Ureter (tissue), 1 donor: Measurements from ENCODE around the gene COL26A1. TPM values are rescaled to one million over a fixed set of nuclear protein-coding genes. Genes with fewer than 3 reads are reported as not detected.
"Not testable (repeated sequence)": the region's sequence is repeated elsewhere in the genome, so short reads cannot be mapped to it uniquely, and the experiment has no call there.

ENCODE experiments used
- DNase-seq: peaks from one replicate; pipeline ENCODE4 v3.0.0-alpha.2; 2020; ENCODE audit warnings: low spot score
- total RNA-seq: library from RNA; stranded (reverse); gene quantifications from one replicate; pipeline ENCODE4 v1.2.4, GENCODE V29; 2023
- donor health status: DM: yes; HTN: yes; CAD: no.

Gene COL26A1
- total RNA-seq, 1 donor from 2014 or later = not detected

DNA sequence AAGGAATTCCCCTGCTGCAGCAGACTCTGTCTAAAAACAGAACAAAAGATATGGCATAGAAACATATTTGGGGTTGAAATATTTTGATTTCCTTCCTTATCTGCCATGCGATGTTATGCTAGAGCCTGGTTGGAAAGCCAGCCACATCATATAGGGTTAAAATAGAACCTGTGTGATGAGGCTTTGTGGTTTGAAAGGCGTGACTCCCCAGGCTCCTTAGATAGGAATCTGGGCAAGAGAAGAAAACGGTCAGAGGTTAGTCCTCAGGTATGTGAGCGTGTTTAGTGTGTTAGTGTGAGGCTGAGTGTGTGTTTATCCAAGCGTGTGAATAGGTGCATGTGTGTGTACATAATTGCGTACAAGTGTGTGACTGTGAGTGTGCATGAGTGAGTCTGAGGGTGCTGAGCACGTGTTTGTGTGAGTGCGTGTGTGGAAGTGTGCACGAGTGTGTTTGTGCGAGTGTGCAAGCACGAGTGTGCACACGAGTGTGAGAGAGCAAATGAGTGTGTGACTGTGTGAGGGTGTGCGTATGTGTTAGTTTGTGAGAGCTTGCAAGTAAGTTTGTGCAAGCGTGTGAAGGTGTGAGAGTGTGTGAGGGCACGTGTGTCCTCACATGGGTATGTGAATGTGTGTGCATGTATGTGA lies 79.9 kb downstream of the COL26A1 start:
- no peak for DNase-seq

GRCh38 chr7:101450064-101450463 lies 87.4 kb downstream of the COL26A1 start:
- DNase-seq = no peak

DNA sequence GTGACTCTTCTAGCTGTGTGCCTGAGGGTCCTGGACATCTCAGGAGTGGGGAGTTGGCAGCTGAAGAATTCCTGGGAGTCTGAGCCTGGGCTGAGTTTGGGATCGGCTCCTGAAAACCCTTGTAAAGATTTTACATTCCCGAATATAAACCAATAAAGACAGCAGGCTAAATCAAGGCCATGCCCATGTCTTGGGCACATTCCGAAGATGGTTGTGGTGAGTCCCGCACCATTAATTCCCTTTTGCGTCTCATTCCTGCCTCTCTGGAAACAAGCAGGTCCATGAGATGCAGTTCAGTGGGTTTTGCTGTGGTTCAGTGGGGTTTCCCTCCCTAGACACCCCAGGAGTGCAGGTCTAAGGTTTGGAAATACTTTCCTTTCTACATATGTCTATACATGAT lies 90.9 kb downstream of the COL26A1 start:
- no peak for DNase-seq

- no peak for DNase-seq
Measured at GRCh38 chr7:101457001-101457750, 94.5 kb downstream of the COL26A1 start.

- no peak for DNase-seq
Measured at GRCh38 chr7:101465131-101465530, 102.5 kb downstream of the COL26A1 start.

- DNase-seq = no peak
Measured at GRCh38 chr7:101465576-101466196, 103.0 kb downstream of the COL26A1 start.

GRCh38 chr7:101466871-101467270 lies 104.2 kb downstream of the COL26A1 start:
- DNase-seq = no peak

- no peak for DNase-seq
Measured at GRCh38 chr7:101468546-101469275, 106.0 kb downstream of the COL26A1 start.

- DNase-seq = no peak
Measured at GRCh38 chr7:101470668-101471487, 108.2 kb downstream of the COL26A1 start.

DNA sequence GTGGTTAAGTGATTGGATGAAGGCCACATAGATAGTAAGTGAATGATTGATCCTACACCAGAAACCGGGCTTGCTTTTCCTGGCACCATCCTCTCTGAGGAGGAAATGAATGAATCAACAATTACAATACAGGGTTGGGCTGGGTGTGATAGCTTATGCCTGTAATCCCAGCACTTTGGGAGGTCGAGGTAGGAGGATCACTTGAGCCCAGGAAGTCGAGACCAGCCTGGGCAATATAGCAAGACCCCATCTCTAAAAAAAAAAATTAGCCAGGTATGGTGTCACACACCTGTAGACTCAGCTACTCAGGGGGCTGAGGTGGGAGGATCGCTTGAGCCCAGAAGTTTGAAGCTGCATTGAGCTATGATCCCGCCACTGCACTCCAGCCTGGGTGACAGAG lies 111.5 kb downstream of the COL26A1 start:
- DNase-seq = no peak

- DNase-seq = not testable (repeated sequence)
Measured at GRCh38 chr7:101475691-101476090, 113.0 kb downstream of the COL26A1 start.

DNA sequence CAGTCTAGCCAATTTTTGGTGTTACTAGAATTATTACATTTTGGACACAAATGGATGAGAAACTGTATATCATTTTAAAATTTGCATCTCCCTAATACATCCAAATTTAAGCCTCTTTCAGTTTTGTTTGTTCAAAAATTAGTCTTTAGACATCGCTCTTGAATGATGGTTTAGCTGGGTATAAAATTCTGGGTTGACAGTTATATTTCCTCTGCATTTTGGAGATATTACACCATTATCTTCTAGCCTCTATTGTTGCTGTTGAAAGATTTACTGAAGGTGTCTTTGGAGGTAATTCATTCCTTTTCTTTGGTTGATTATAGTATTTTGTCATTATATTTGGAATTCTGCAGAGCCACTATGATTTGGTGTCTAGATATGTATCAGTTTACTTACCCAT lies 116.5 kb downstream of the COL26A1 start:
- no peak for DNase-seq

GRCh38 chr7:101486056-101486432 lies 123.4 kb downstream of the COL26A1 start:
- not testable (repeated sequence) for DNase-seq

DNA sequence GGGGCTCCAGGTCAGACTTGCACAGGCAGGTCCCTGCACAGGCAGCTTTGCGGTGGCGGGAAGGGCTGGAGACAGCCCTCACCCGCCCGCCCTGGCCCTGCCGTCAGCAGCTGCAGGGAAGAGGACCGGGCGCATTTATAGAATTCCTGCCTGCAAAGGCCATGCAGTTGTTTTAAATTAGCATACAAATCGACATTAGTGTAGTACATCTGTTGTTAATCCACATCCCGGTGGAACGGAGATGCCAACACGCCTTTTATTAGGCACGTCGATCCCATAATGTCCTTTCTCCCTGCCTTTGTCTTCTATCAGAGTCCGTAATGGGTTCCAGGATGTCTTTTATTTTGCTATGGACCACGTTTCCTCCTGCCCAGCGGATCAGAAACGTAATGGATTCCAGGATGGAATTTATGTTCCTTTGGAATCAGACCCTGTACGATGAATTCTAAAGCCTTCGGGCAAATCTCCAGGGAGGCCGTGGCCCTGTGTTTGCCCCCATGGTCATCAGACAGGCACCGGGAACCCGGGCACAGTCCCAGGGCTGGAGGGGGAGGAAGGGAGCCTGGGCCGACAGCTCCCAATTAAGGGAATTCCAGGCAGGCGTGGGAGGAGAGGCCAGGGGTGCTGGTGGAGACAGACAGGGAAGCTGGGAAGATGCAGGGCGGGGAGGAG lies 123.9 kb downstream of the COL26A1 start:
- no peak for DNase-seq

DNA sequence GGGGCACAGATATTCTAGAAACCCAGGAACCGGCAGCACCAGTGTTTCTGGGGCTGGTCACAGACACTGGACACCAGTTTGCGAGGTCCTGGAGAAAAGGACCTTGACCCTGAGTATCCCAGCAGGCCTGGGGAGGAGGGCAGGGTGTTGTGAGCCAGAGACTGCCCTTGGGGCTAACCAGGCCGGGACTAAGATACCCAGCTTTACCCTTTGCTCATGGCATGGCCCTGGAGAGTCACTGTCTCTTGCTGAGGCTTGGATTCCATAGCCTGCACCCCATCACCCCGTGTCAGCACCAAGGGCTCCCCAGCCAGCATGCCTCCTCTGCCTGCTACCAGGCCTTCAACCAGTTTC lies 124.4 kb downstream of the COL26A1 start:
- no peak for DNase-seq

- DNase-seq = no peak
Measured at GRCh38 chr7:101487753-101488152, 125.1 kb downstream of the COL26A1 start.

DNA sequence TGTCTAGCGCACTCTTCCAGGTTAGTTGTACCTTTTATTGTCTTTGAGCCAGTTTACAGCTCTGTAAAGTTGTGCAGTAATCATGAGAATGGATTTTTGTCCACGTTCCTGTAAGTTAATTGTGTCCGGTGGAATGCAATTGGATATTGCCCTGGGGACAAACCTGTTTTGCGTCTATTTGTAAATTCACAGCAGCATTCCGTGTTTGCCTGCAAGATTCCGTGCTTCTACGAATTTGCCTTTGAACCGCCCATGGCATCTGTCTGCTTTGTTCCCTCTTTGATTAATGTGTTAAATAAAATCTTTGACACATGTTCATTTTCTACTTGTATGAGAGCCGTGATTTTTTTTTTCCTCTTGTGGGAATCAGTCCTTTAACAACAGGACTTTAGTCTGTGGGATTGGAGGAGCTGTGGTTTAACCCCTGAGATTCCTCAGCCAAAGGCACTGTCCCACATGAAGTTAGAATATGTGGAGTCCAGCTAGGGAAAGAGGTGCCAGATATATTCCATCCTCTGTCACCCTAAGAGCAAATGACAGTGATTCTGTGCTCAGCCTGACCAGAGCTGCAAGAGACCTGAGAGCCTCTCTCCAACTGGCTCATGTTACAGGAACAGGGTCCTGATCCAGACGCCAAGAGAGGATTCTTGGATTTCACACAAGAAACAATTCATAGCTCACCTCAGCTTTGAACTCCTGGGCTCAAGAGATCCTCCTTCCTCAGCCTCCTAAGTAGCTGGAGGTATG lies 126.3 kb downstream of the COL26A1 start:
- no peak for DNase-seq

GRCh38 chr7:101490439-101490838 lies 127.8 kb downstream of the COL26A1 start:
- not testable (repeated sequence) for DNase-seq

DNA sequence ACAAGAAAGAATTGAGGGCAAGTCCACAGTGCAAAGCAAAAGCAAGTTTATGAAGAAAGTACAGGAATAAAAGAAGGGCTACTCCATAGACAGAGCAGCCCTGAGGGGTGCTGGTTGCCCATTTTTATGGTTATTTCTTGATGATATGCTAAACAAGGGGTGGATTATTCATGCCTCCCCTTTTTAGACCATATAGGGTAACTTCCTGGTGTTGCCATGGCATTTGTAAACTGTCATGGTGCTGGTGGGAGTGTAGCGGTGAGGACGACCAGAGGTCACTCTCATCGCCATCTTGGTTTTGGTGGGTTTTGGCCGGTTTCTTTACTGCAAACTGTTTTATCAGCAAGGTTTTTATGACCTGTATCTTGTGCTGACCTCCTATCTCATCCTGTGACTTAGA lies 128.8 kb downstream of the COL26A1 start:
- DNase-seq = not testable (repeated sequence)
